NCI-H128 (cell line): Measurements from ENCODE around the gene TTBK1.

Experiments used
- DNase-seq: peaks from one replicate; lab custom pipeline; 2025; ENCODE audit not compliant: unreplicated experiment; lab: John Stamatoyannopoulos, UW

TTBK1 gene

DNA sequence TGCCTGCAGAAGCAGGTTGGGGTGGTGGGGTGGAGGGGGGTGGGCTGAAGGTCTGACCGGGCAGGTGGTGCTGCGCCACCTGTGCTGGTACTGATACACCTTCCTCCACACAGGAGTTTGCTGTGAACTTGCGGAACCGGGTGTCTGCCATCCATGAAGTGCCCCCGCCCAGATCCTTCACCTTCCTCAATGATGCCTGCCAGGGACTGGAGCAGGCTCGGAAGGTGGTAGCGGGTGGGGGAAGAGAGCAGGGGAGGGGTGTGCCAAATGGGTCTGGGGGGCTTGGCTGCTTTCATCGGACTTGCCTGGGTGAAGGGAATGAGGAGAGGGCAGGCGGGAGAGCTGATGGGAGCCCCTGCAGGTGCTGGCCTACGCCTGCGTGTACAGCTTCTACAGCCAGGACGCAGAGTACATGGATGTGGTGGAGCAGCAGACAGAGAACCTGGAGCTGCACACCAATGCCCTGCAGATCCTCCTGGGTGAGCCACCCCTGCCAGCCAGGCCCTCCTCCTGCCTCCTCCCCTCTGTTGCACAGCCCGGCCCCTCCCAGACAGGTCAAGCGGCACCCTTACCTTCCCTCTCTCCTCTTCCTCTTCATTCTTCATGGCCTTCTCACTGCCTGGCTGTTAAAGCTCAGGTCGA lies 20.7 kb upstream of the TTBK1 start:
- DNase-seq: no peak

DNA sequence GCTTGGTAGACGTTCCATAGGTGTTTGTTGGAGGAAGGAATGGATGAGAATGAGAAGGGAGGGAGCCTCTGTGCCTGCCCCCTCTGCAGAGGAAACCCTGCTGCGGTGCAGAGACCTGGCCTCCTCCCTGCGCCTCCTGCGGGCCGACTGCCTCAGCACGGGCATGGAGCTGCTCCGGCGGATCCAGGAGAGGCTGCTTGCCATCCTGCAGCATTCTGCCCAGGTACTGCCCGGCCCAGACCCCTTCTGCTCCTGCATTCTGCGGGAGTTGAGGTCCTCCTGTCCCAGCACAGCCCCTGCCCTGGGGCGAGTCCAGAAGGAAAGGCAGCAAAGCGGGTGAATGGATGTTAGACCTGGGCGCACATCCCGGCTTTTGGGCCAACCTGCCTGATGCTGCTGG lies 20.1 kb upstream of the TTBK1 start:
- no peak for DNase-seq

DNA sequence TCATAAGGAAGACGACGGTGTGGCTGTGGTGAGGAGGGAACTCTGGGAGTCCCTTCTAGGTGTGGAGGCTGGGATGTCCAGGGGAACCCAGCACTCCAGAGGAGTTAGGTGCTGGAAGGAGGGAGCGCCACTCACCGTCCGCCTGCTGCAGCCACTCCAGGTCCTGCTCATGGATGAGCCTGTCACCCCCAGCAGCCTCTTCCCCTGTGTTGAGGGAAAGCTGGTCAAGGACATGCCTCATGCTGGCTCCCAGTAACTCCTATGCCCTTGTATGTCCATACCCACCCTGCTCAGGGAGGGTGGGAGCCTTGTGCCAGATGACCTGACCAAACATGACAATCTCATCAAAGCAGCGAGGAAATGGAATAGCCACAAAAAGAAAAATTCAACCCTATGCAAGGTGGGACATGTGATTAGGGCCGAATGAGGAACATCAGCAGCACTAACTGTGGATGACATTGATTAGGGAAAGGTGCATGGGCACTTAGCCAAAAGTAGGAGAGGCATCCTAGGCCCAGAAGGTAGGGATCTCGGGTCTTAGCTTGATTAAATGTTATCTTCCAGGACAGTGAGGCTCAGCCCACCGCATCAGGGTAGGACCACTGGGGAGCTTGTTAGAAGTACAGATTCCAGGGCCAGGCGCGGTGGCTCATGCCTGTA lies 17.0 kb upstream of the TTBK1 start:
- no peak for DNase-seq

DNA sequence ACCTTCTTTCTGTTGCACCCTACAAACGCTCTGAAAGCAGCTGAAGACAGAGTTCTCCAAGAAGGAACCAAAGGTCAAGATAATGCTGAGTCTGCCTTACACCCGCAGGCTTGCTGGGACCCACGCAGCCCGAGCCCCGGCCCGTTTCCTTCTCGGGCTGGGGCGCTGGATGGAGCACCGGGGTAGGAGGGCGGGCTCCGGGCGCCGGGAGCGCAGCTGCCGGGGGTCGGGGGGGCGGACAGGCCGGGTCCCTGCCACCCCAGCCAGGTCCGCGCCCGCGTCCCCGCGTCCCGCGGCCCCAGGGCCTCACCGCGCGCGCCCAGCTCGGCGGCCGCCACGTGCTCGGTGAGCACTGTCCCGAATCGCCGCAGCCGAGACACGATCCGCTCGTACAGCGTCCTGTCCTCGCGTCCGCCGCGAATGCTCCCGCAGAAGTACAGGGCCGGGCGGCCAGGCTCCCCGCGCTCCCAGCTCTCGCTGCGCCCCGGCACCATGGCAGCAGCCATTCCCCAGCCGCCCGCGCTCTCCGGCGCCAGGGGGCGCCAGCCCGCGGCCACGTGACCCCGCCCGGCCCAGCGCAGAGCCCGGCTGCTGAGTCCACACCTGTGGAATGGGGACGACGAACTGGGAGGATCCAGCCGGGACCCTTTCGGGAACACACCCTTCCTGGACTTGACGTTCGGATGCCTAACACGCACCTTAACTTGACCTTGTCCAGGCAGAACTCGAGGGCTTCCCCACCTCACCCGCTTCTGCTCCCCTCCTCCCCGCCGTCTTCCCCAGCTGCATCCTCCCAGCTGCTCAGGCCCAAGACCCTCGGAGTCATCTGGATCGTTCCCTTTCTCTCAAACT lies 14.1 kb upstream of the TTBK1 start, which contains the start of gene DNPH1:
Gene DNPH1, minus strand, starts transcription at position 531 of the 852 bp plus-strand sequence. Its CDS starts 25 bp downstream, at position 506.
- no peak for DNase-seq

DNA sequence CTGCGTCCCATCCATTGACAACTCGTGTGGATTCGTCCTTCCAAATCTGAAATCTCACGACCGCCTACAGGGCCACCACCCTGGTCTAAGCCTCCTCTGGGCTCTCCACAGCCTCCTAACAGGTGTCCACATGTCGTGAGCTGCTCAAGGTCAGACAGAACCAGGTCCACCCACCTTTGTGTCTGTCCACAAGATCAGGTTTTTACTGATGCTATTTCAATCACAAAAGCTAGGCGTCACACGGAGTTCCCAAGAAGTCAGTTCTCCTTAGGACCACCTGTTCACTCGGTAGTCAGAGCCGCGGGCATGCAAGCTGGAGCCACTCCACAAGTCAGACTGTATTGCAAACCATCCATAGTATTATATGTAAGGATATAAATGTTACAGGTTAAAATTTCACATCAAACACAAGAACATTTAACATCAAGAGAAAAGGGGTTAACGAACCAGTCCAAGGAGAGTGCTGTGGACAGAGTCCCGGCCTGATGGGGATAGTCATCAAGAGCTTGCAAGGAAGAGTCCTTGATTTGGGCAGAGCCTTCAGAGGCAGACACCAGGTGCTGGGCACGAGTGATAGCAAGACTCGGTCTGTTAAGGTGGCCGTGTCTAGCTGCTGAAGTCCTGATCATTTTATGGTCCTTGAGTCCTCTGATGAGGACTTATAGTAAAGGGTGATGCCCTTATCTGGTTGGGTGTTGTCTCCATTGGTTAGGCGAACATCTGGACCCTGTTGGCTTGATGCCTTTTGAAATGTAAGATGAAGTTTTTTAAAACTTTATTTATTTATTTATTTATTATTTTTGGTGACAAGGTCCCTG lies 13.3 kb upstream of the TTBK1 start:
- no peak for DNase-seq

DNA sequence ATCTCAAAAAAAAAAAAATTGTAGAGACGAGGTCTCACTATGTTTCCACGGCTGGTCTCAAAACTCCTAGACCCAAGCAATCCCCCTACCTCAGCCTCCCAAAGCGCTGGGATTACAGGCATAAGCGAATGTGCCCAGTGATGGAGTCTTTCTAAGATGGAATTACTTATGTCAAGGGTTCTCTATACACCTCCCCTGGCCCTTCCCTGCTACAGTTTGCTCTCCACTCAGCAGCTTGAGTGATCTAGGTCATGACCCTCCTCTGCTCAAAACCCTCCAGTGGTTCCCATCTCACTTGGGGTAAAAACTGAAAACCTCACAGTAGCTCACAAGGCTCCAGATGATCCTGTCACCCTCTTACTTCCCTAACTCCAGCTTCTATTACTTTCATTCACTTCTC lies 12.2 kb upstream of the TTBK1 start:
- DNase-seq: no peak

DNA sequence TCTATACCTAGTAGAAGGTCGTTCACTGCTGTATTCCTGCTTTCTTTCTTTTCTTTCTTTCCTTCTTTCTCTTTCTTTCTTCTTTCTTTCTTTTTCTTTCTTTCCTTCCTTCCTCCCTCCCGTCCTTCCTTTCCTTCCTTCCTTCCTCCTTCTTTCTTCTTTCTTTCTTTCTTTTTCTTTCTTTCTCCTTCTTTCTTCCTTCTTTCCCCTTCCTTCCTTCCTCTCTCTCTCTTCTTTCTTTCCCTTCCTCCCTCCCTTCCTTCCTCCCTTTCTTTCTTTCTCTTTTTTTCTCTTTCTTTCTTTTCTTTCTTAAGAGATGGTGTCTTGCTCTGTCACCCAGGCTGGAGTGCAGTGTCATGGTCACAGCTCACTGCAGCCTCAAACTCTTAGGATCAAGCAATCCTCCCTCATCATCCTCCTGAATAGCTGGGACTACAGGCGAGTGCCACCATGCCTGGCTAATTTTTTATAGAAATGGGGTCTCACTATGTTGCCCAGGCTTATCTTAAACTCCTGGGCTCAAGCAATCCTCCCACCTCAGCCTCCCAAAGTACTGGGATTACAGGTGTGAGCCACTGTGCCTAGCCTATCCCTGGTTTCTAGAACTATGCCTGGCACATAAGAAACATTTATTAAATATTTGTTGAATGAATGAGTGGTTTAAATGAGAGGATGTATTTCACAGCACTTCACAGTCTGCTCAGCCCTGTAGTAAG lies 11.4 kb upstream of the TTBK1 start:
- DNase-seq: no peak

DNA sequence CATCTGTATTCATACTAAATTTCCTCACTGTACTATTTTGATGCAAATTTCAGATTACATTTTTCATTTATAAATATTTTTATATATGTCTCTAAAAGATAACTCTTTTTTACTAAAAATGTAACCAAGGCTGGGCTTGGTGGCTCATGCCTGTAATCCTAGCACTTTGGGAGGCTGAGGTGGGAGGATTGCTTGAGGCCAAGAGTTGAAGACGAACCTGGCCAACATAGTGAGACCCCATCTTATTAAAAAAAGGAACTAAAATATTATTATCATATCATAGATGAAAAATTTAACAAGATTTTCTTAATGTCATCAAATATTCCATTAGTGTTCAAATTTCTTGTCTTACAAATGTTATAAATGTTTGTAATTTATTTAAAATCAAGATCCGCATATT lies 7.4 kb upstream of the TTBK1 start:
- DNase-seq: no peak

DNA sequence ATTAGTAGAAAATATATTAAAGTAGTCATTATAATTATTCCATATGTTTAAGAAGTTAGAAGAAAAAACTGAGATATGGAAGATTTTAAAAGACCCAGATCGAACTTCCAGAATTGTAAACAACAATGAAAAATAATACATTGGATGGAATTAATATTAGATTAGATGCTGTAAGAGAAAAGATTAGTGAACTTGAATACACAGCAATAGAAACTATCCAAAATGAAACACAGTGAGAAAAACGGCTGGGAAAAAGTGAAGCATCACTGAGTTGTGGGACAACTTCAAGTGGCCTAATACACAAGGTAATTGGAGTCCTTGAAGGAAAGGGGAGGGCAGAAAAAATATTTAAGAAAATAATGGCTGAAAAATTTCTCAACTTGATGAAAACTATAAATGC lies 4.2 kb upstream of the TTBK1 start:
- no peak for DNase-seq

DNA sequence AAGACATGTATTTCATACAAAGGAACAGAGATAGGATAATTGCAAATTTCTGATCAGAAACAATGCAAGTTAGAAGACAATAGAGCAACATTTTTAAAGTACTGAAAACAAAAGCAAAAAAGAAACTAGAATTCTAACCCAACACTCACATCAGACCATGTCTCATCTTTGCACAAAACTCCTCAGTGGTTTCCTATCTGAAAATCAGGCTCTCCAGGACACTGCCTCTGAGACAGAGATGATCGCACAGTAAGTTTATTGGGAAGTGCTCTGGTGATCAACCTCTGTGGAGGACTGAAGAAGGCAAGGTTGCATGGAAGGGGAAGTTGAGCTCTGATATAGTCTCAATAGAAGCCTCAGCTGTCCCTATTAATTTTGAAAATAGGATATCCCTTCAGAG lies 2.3 kb upstream of the TTBK1 start:
- DNase-seq: no peak

DNA sequence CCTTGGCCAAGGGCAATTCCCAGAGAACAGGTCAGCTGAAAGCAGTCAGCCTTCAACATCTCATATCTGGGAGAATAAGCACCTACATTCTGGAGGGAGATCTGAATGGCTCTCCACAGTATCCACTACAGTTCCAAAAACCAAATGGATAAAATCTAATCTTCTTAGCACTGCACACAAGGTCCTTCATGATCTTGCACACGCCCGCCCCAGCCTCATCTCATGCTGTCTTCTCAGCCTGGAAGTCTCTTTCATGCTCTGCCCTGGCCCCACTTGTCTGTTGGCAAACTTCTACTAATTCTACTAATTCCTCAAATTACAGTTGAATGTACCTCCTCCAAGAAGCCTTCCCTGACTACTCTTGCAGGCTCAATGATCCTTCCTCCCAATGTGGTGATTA lies 1.8 kb upstream of the TTBK1 start:
- DNase-seq: no peak

DNA sequence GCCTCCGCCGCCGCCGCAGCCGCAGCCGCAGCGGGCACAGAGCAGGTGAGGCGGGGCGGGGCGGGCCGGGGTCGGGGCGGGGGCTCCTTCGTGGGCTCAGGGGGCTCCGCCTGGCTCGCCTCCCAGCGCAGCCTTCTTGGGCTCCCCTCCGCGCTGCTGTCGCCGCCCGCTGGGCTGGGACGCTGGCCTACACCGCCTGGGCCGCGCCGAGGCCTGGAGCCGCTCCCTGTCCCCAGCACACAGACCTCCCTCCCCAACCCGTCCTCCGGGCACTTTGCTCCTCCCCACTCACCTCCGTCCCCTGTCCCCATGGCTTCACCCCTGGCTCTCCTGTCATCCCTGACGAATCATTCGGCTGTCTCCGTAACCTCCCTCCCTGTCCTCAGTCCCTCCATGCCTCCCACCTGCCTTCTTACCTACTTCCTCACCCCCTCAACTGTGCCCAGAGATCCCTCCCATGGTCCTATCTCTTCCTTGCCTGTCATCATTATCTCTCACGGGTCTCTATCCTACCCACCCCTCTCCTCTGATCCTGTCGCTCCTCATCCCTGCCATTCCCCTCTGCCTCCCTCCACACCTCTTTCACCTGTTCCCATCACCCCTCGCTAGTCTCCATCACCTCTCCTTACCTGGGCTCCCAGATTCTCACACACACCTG lies 512 bp downstream of the TTBK1 start:
- no peak for DNase-seq

DNA sequence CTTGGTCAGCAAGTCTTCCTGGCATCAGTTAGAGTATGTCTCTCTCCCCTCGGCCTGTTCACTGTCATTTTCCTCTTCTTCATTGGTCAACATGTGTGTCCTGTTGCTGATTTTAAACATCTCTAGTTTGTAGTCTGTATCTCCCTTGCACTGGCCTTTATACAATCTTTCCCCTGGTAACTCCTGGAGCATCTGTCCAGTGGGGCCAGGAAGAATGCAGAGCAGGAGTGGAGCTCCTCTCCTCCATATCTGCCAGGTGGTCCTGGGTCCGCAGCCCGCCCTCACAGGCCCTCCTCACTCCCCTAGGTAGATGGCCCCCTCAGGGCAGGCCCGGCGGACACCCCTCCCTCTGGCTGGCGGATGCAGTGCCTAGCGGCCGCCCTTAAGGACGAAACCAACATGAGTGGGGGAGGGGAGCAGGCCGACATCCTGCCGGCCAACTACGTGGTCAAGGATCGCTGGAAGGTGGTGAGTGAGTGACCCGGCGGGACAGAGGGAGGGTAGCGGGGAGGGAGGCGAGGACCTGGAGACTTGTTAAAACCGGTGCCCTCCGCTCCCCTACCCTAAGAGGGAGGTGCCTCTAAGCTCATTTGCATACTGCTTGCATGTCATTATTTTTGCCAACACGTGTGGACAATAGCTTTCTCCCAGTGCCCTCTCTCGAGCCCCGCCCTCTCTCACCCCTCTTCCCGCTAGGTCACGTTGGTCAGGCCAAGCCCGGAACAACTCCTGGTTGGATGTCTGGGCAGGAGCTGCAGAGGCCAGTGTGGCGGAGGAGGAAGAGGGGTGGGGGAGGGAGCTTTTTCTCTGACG lies 3.2 kb downstream of the TTBK1 start:
- no peak for DNase-seq

DNA sequence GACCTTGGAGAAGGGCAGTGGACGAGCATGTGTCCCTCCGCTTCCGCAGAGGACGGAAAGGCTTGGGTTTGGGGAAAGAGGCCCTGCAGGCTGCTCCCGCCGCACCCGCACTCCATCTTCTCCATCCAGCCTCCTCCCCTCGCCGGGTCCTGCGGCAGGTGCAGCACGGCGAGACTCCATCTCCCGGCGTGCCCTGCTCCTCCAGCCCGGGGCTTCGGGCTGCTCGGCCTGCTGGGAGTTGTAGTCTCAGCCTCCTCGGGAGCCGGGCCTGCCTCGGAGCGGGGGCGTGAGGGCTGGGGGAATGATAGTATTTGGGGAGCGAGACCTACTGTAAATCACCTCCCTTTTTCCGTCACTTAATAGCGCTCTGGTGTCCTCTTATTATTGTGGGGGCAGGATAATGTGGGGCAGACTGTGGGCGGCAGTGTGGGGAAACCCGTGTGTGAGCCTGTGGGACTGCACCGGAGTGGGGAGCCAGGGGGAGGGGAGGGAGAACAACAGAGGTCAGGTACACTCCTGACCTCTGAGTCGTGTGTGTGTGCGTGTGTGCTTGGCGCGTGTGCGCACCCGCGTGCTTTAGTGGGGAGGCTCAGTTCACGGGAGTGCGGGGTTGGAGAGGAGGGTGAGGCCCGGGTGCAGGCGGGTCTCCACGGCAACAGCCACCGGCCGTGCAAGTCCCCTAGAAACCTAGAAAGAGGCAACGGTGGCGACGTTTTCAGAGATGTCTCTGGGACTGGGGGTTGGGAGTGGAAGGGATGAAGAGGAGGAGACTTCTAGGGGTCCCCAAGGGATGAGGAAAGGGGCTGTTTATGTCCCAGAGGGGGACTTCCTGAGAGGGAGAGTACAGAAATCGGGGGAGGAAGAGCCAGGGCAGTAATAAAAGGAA lies 4.1 kb downstream of the TTBK1 start:
- DNase-seq: peak; percentile 54

DNA sequence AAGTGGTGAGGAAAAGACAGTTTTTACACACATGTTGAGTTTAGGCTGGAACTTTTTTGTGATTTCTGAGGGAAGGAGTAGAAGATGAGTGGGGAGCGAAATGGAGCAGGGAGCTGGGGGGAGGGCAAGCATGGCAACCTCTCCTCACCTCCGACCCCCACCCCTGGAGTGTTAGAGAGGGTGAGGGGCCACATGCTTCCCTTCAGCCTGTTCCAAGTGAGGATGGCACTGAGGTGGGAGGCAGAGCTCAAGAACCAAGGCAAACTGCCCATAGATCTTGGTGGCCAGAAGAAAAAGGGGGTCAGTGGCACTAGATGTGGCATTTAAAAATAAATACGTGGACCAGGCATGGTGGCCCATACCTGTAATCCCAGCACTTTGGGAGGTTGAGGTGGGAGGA lies 4.8 kb downstream of the TTBK1 start:
- no peak for DNase-seq

DNA sequence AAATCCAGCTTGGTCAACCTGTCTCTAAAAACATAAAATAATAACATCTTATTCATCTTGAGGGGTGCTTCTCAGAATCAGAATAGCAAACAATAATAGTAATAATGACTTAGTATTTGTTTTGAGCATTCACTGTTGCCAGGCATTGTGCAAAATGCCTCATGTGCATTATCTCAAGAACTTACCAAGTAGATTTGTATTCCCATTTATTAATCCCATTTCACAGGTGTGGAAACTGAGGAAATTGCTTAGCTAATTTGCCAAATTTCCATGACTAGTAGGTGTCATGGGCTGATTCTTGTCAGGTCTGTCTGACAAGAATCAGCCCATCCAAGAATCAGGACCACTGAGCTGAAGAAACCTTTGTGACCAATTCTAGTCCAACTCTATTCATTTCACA lies 5.5 kb downstream of the TTBK1 start:
- DNase-seq: no peak

DNA sequence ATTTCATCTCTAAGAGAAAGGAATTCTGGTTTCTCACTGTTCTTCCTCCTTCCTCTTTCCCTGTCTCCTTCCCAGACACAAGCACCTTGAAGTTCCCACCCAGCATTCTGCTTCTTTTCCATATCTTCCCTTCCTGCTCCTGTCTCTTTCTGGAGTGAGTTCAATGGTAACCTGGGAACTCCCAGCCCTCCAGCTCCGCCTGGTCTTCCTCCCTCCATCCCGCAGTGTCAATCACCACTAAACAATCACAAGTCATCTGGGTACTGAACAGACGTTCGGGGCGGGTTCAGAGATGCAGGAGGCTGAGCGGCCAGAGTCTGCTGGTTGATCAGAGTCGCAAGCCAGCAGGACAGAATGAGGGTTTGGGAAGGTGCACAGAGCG lies 7.7 kb downstream of the TTBK1 start:
- DNase-seq: no peak

DNA sequence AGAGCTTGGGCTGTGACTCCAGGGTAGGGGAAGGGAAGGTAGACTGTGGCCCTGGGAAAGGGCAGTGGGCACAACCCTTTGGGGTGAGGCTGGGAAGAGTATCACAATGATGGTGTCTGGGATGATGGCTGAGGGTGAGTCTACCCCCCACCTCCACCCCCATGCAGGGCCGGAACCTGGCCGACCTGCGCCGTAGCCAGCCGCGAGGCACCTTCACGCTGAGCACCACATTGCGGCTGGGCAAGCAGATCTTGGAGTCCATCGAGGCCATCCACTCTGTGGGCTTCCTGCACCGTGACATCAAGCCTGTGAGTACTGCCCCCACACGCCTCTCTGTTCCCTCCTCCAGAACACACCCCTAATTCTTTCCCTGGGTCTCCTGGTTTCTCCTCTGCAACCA lies 10.1 kb downstream of the TTBK1 start:
- no peak for DNase-seq
